ENCODE data around the gene PTPRK.
A peak's percentile ranks its signal among the peaks of the same experiment; 100 is the strongest.

PTPRK gene

GRCh38 chr6:128114164-128114563 is 406.2 kb downstream of the PTPRK start:
- no peak for TF ChIP-seq CTCF (IDR thresholded peaks at IDR 0.05; ENCODE audit: insufficient read depth, missing control alignments)
- DNase-seq (ENCODE audit: insufficient read length, low spot score) (no peak), FAIRE-seq (no peak)

GRCh38 chr6:128112494-128112893 is 407.9 kb downstream of the PTPRK start:
- TF ChIP-seq CTCF (IDR thresholded peaks at IDR 0.05; ENCODE audit: insufficient read depth, missing control alignments) = no peak
- no peak for FAIRE-seq
- DNase-seq (ENCODE audit: insufficient read length, low spot score) = no peak

- no peak for DNase-seq (ENCODE audit: insufficient read length, low spot score)
- FAIRE-seq = no peak
- no peak for TF ChIP-seq CTCF (IDR thresholded peaks at IDR 0.05; ENCODE audit: insufficient read depth, missing control alignments)
Measured at GRCh38 chr6:128111096-128111495, 409.3 kb downstream of the PTPRK start.

GRCh38 chr6:128107682-128108081 is 412.7 kb downstream of the PTPRK start:
- DNase-seq (ENCODE audit: insufficient read length, low spot score) (no peak), FAIRE-seq (no peak)
- TF ChIP-seq CTCF (IDR thresholded peaks at IDR 0.05; ENCODE audit: insufficient read depth, missing control alignments) = no peak

GRCh38 chr6:128099571-128100197 is 420.7 kb downstream of the PTPRK start:
- FAIRE-seq = peak; percentile 51
- no peak for DNase-seq (ENCODE audit: insufficient read length, low spot score)
- TF ChIP-seq CTCF (IDR thresholded peaks at IDR 0.05; ENCODE audit: insufficient read depth, missing control alignments) = no peak

GRCh38 chr6:128098000-128098581 is 422.3 kb downstream of the PTPRK start:
- TF ChIP-seq CTCF (IDR thresholded peaks at IDR 0.05; ENCODE audit: insufficient read depth, missing control alignments) = no peak
- DNase-seq (ENCODE audit: insufficient read length, low spot score) = no peak
- FAIRE-seq = no peak

GRCh38 chr6:128097009-128097408 is 423.4 kb downstream of the PTPRK start:
- no peak for TF ChIP-seq CTCF (IDR thresholded peaks at IDR 0.05; ENCODE audit: insufficient read depth, missing control alignments)
- peak; percentile 91 for FAIRE-seq
- no peak for DNase-seq (ENCODE audit: insufficient read length, low spot score)
